ENCODE data around the gene KIRREL1. TPM values are rescaled to one million over a fixed set of nuclear protein-coding genes. Genes with fewer than 3 reads are reported as not detected.

KIRREL1 gene
- total RNA-seq, 4 donors from 2014 or later = 8.2 to 18.3 (median 12.6) TPM

- in situ Hi-C loops (cut with MboI; ENCODE audit: low pct_ligation_motif_present in 1 of 4, low pct_unique_long_range_greater_than_20kb in 1 of 4, low sequenced_read_pairs in 3 of 4) (no loop called here), intact Hi-C loops (cut with DNase I; ENCODE audit: low total_unique reads) (no loop called here)
- no peaks in the 10 kb centered on the region for H3K27me3 ChIP-seq
- H3K27ac ChIP-seq = no peak overlapping the region
- DNase-seq = no peak
- no peaks in the 10 kb centered on the region for H3K4me1 ChIP-seq
- H3K36me3 ChIP-seq = no peaks in the 10 kb centered on the region
- WGBS, 2 donors (ENCODE audit: low coverage in 1 of 2) = 65 to 83% methylated on average over 1 to 4 of the region's 4 CpGs
- TF ChIP-seq CTCF (IDR thresholded peaks at IDR 0.05) (no peak), POLR2A (IDR thresholded peaks at IDR 0.05) (no peak), POLR2AphosphoS5 (IDR thresholded peaks at IDR 0.05) (no peak), EP300 (IDR thresholded peaks at IDR 0.05; ENCODE audit: low read depth) (no peak)
- no peaks in the 10 kb centered on the region for H3K9me3 ChIP-seq
- H3K4me3 ChIP-seq = no peak overlapping the region
Measured at GRCh38 chr1:158055854-158056253, 62.4 kb downstream of the KIRREL1 start.

GRCh38 chr1:158056498-158056897 lies 63.1 kb downstream of the KIRREL1 start:
- no peaks in the 10 kb centered on the region for H3K4me1 ChIP-seq
- H3K36me3 ChIP-seq = no peaks in the 10 kb centered on the region
- no peaks in the 10 kb centered on the region for H3K9me3 ChIP-seq
- no peak overlapping the region for H3K4me3 ChIP-seq
- H3K27me3 ChIP-seq = no peaks in the 10 kb centered on the region
- no peak for DNase-seq
- 49% methylated on average over 5 of the region's 5 CpGs; no CpG with 5 or more reads in 1 of the 2 donors for WGBS, 2 donors (ENCODE audit: low coverage in 1 of 2)
- TF ChIP-seq POLR2AphosphoS5 (IDR thresholded peaks at IDR 0.05) (no peak), CTCF (IDR thresholded peaks at IDR 0.05) (no peak), POLR2A (IDR thresholded peaks at IDR 0.05) (no peak), EP300 (IDR thresholded peaks at IDR 0.05; ENCODE audit: low read depth) (no peak)
- intact Hi-C loops (cut with DNase I; ENCODE audit: low total_unique reads) (no loop called here), in situ Hi-C loops (cut with MboI; ENCODE audit: low pct_ligation_motif_present in 1 of 4, low pct_unique_long_range_greater_than_20kb in 1 of 4, low sequenced_read_pairs in 3 of 4) (no loop called here)
- no peak overlapping the region for H3K27ac ChIP-seq

- Histone ChIP-seq H3K9me3 (no peaks in the 10 kb centered on the region), H3K4me1 (no peaks in the 10 kb centered on the region), H3K4me3 (no peak overlapping the region), H3K27ac (no peak overlapping the region), H3K27me3 (no peaks in the 10 kb centered on the region), H3K36me3 (no peaks in the 10 kb centered on the region)
- in situ Hi-C loops (cut with MboI; ENCODE audit: low pct_ligation_motif_present in 1 of 4, low pct_unique_long_range_greater_than_20kb in 1 of 4, low sequenced_read_pairs in 3 of 4) (no loop called here), intact Hi-C loops (cut with DNase I; ENCODE audit: low total_unique reads) (no loop called here)
- TF ChIP-seq POLR2AphosphoS5 (IDR thresholded peaks at IDR 0.05) (no peak), CTCF (IDR thresholded peaks at IDR 0.05) (no peak), POLR2A (IDR thresholded peaks at IDR 0.05) (no peak), EP300 (IDR thresholded peaks at IDR 0.05; ENCODE audit: low read depth) (no peak)
- DNase-seq = no peak
- 61 to 86% methylated on average over 2 to 10 of the region's 10 CpGs for WGBS, 2 donors (ENCODE audit: low coverage in 1 of 2)
Measured at GRCh38 chr1:158058237-158058985, 65.0 kb downstream of the KIRREL1 start.

GRCh38 chr1:158059984-158060383 lies 66.5 kb downstream of the KIRREL1 start:
- WGBS, 2 donors (ENCODE audit: low coverage in 1 of 2) = 44 to 80% methylated on average over 1 to 4 of the region's 4 CpGs
- no peaks in the 10 kb centered on the region for H3K36me3 ChIP-seq
- in situ Hi-C loops (cut with MboI; ENCODE audit: low pct_ligation_motif_present in 1 of 4, low pct_unique_long_range_greater_than_20kb in 1 of 4, low sequenced_read_pairs in 3 of 4) (no loop called here), intact Hi-C loops (cut with DNase I; ENCODE audit: low total_unique reads) (no loop called here)
- no peak overlapping the region for H3K27ac ChIP-seq
- H3K4me1 ChIP-seq = no peaks in the 10 kb centered on the region
- H3K27me3 ChIP-seq = no peaks in the 10 kb centered on the region
- no peak for DNase-seq
- no peak overlapping the region for H3K4me3 ChIP-seq
- H3K9me3 ChIP-seq = no peaks in the 10 kb centered on the region
- TF ChIP-seq POLR2AphosphoS5 (IDR thresholded peaks at IDR 0.05) (no peak), POLR2A (IDR thresholded peaks at IDR 0.05) (no peak), CTCF (IDR thresholded peaks at IDR 0.05) (no peak), EP300 (IDR thresholded peaks at IDR 0.05; ENCODE audit: low read depth) (no peak)

Data from transverse colon (tissue), 4 donors.